Measurements from ENCODE around the gene UQCRHL. TPM values are rescaled to one million over a fixed set of nuclear protein-coding genes. Genes with fewer than 3 reads are reported as not detected.

The UQCRHL gene
- polyA plus RNA-seq, 2 of the 4 experiments (the other 2 are of a cell fraction), result 0.68 to 4.1 TPM

DNA sequence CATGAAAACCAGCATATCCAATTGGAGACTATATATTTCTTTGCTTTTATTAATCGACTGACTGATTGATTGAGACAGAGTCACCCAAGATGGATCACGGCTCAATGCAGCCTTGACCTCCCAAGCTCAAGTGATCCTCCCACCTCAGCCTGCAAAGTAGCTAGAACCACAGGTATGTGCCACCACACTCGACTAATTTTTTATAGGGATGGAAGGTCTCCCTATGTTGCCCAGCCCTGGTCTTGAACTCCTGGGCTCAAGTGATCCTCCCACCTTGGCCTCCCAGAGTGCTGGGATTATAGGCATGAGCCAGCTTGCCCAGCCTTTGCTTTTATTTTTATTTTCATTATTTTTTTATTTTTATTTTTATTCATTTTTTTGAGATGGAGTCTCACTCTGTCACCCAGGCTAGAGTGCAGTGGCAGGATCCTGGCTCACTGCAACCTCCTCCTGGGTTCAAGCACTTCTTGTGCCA lies 45.4 kb upstream of the UQCRHL start (continued):
- no peak for TF ChIP-seq MAZ (IDR thresholded peaks at IDR 0.05; ENCODE audit: borderline replicate concordance, low read depth, low read length)
- no peak for TF ChIP-seq SREBF2 (IDR thresholded peaks at IDR 0.05)
- TF ChIP-seq KDM1A (IDR thresholded peaks at IDR 0.05; ENCODE audit: low read depth), result no peak
- TF ChIP-seq CBX2 (IDR thresholded peaks at IDR 0.05; ENCODE audit: borderline replicate concordance, low read depth), result no peak
- TF ChIP-seq NFE2L2 (conservative IDR thresholded peaks at IDR 0.05; ENCODE audit: low read length), result no peak

DNA sequence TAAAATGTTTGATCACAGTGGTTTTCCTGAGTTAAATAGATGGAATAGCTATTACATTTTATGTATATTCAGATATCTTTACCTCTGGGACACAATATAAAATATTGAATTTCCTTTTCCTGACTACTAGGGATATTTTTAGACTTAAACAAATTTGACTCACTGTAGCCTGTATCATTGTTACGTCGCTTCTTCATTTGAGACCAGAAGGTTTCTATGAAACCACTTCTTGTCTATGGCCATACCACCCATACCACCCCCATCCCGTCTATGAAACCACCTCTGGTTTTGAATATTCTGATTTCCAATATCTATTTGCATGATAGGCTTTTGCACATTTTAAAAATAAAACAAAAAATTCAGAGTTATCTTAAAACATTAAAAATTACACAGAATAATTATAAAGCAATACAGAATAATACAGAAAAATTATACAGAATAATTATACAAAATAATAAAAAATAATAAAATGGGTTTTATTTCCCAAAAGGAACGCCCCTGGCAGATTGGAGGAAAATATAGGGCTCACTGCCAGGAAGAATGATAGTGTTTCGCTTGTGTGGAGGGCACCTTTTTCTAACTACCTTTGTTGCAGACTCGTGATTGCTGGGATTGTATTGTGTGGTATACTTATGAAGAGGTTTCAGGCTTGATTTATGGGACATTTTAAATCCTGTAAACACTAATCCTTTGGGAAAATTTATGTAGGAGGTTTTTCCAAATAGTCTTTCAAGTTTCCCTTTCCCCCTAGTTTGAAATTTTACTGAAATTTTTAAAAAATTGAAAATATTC lies 44.8 kb upstream of the UQCRHL start:
- no peak overlapping the region for H3K4me3 ChIP-seq
- H3K4me1 ChIP-seq, result peaks cover 24% of the 10 kb centered on the region
- no peaks in the 10 kb centered on the region for H3K9me3 ChIP-seq
- WGBS (ENCODE audit: missing lambda C conversion rate), result 75% methylated on average over 6 of the region's 6 CpGs
- CTCF ChIA-PET, result no interaction called here
- peak overlapping the region; percentile 96 for H3K4me2 ChIP-seq
- TF ChIP-seq PHF8 (IDR thresholded peaks at IDR 0.05; ENCODE audit: borderline replicate concordance, low read depth) (no peak), ZNF302 (CRISPR knock-in tag; IDR thresholded peaks at IDR 0.05) (no peak), MYC (IDR thresholded peaks at IDR 0.05; ENCODE audit: borderline replicate concordance, low read length) (no peak), CEBPB (IDR thresholded peaks at IDR 0.05) (no peak), ZC3H11A (IDR thresholded peaks at IDR 0.05) (no peak)
- TF ChIP-seq, protein P1, sequence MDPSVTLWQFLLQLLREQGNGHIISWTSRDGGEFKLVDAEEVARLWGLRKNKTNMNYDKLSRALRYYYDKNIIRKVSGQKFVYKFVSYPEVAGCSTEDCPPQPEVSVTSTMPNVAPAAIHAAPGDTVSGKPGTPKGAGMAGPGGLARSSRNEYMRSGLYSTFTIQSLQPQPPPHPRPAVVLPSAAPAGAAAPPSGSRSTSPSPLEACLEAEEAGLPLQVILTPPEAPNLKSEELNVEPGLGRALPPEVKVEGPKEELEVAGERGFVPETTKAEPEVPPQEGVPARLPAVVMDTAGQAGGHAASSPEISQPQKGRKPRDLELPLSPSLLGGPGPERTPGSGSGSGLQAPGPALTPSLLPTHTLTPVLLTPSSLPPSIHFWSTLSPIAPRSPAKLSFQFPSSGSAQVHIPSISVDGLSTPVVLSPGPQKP (IDR thresholded peaks at IDR 0.05; ENCODE audit: low read depth, low read length), result no peak
- POLR2A ChIA-PET, result no interaction called here
- no peak for ATAC-seq
- no peak for DNase-seq (ENCODE audit: low read depth in 1 of 2, low spot score in 1 of 2)
- no peak for FAIRE-seq
- H3K27ac ChIP-seq, result no peak overlapping the region; a peak in 1 of 6 replicates

DNA sequence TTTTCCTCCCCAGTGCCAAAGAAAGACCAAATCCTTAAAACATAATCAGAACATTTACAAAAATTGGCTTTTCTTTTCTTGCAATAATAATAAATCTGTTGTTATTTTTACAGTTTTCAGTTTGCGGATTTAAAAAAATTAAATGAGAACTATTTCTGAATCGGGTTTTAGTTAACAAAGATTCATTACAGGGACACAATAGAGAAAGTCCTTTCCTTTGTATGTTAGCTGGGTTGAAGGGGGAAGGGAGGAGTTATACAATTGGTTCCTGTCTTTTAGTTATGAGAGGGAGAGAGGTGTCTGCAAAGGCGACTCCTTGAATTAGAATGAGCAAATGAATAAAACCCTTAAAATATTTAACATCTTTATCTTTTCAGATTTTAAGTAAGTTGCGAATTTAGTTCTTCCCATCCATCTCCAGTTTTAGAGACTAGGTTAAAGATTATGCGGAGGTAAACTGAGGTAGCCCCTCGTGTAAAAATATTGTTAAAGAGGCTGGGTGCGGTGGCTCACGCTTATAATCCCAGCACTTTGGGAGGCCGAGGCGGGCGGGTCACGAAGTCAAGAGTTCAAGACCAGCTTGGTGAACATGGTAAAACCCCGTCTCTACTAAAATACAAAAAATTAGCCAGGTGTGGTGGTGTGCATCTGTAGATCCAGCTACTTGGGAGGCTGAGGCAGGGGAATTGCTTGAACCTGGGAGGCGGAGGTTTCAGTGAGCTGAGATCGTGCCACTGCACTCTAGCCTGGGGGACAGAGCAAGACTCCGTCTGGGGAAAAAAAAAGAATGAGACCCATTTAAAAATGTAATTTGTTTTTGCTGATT lies 44.0 kb upstream of the UQCRHL start:
- Histone ChIP-seq H3K4me2 (peak overlapping the region; percentile 96), H3K27ac (peak overlapping the region; percentile 45 to 98; a peak in 3 of 6 replicates), H3K4me1 (peaks cover 26% of the 10 kb centered on the region), H3K9me3 (no peaks in the 10 kb centered on the region), H3K4me3 (no peak overlapping the region)
- FAIRE-seq (no peak), DNase-seq (ENCODE audit: low read depth in 1 of 2, low spot score in 1 of 2) (no peak), ATAC-seq (no peak)
- 77% methylated on average over 16 of the region's 16 CpGs for WGBS (ENCODE audit: missing lambda C conversion rate)
- CTCF ChIA-PET, result interaction anchor here (0.7 kb wide), 1 partner anchor 36 kb away, joined by 3 read pairs; no protein-coding TSS in a partner anchor
- POLR2A ChIA-PET, result no interaction called here
- TF ChIP-seq HOXB13 (CRISPR knock-in tag; IDR thresholded peaks at IDR 0.05; ENCODE audit: low read depth) (no peak), EHF (CRISPR knock-in tag; IDR thresholded peaks at IDR 0.05) (no peak), RAD21 (conservative IDR thresholded peaks at IDR 0.05 in 1 of 2, IDR thresholded peaks at IDR 0.05 in 1 of 2) (no peak), KDM5A (IDR thresholded peaks at IDR 0.05) (no peak), ZC3H11A (IDR thresholded peaks at IDR 0.05) (no peak), ZFP36 (IDR thresholded peaks at IDR 0.05; ENCODE audit: borderline replicate concordance, partially characterized antibody) (no peak), ZNF302 (CRISPR knock-in tag; IDR thresholded peaks at IDR 0.05) (no peak), HEYL (CRISPR knock-in tag; IDR thresholded peaks at IDR 0.05) (no peak), RARB (CRISPR knock-in tag; IDR thresholded peaks at IDR 0.05) (no peak), JUNB (IDR thresholded peaks at IDR 0.05) (no peak), PHF8 (IDR thresholded peaks at IDR 0.05; ENCODE audit: borderline replicate concordance, low read depth) (no peak), NR3C1 (IDR thresholded peaks at IDR 0.05) (no peak), FOXS1 (CRISPR knock-in tag; IDR thresholded peaks at IDR 0.05) (no peak)
- TF ChIP-seq, protein P2, sequence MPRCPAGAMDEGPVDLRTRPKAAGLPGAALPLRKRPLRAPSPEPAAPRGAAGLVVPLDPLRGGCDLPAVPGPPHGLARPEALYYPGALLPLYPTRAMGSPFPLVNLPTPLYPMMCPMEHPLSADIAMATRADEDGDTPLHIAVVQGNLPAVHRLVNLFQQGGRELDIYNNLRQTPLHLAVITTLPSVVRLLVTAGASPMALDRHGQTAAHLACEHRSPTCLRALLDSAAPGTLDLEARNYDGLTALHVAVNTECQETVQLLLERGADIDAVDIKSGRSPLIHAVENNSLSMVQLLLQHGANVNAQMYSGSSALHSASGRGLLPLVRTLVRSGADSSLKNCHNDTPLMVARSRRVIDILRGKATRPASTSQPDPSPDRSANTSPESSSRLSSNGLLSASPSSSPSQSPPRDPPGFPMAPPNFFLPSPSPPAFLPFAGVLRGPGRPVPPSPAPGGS (IDR thresholded peaks at IDR 0.05), result no peak
- TF ChIP-seq, protein P3, sequence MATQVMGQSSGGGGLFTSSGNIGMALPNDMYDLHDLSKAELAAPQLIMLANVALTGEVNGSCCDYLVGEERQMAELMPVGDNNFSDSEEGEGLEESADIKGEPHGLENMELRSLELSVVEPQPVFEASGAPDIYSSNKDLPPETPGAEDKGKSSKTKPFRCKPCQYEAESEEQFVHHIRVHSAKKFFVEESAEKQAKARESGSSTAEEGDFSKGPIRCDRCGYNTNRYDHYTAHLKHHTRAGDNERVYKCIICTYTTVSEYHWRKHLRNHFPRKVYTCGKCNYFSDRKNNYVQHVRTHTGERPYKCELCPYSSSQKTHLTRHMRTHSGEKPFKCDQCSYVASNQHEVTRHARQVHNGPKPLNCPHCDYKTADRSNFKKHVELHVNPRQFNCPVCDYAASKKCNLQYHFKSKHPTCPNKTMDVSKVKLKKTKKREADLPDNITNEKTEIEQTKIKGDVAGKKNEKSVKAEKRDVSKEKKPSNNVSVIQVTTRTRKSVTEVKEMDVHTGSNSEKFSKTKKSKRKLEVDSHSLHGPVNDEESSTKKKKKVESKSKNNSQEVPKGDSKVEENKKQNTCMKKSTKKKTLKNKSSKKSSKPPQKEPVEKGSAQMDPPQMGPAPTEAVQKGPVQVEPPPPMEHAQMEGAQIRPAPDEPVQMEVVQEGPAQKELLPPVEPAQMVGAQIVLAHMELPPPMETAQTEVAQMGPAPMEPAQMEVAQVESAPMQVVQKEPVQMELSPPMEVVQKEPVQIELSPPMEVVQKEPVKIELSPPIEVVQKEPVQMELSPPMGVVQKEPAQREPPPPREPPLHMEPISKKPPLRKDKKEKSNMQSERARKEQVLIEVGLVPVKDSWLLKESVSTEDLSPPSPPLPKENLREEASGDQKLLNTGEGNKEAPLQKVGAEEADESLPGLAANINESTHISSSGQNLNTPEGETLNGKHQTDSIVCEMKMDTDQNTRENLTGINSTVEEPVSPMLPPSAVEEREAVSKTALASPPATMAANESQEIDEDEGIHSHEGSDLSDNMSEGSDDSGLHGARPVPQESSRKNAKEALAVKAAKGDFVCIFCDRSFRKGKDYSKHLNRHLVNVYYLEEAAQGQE (IDR thresholded peaks at IDR 0.05), result no peak

Measured in A549 (cell line).